Measurements from ENCODE around the gene APOL3.
A peak's percentile ranks its signal among the peaks of the same experiment; 100 is the strongest.

APOL3 gene

DNA sequence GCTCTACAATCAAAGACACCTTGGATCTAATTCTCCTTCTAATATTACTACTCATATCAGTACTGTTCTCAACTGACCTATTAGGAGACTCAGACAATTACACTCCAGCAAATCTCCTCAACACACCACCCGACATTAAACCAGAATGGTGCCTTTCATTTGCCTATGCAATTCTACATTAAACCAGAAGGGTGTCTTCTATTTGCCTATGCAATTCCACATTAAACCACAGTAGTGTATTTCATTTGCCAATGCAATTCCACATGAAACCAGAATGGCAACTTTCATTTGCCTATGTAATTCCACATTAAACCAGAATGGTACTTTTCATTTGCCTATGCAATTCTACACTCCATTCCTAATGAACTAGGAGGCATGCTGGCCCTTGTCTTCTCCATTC, 15.3 kb upstream of the APOL3 start:
- Histone ChIP-seq H2BK120ac (ENCODE audit: low read depth, low read length) (no peak overlapping the region), H3K27ac (ENCODE audit: low read depth, low read length) (no peak overlapping the region), H2BK5ac (ENCODE audit: low read length) (no peak overlapping the region), H3K79me2 (ENCODE audit: control insufficient read depth, insufficient read depth, low read length) (no peaks in the 10 kb centered on the region), H4K5ac (ENCODE audit: low read length) (no peak overlapping the region), H3K4me2 (ENCODE audit: low read length) (no peak overlapping the region), H3K56ac (ENCODE audit: low read length) (no peak overlapping the region), H2BK15ac (replicated peaks; ENCODE audit: low read depth) (no peak overlapping the region), H3K36me3 (ENCODE audit: control insufficient read depth, insufficient read depth, low read length) (no peaks in the 10 kb centered on the region), H3K4me3 (ENCODE audit: low read length) (no peak overlapping the region), H3K23ac (ENCODE audit: low read length) (no peak overlapping the region), H3K27me3 (ENCODE audit: insufficient read depth, low read length, poor library complexity) (no peaks in the 10 kb centered on the region), H3K18ac (ENCODE audit: low read length) (no peak overlapping the region), H3K4ac (ENCODE audit: low read depth, low read length) (no peak overlapping the region), H3K79me1 (ENCODE audit: low read length) (no peaks in the 10 kb centered on the region), H4K8ac (ENCODE audit: low read depth, low read length) (no peak overlapping the region), H3K4me1 (ENCODE audit: control insufficient read depth, low read depth, low read length) (peaks cover 2% of the 10 kb centered on the region), H3K9ac (ENCODE audit: low read length) (no peak overlapping the region), H2AK5ac (ENCODE audit: low read length) (no peak overlapping the region)
- no CpG with 5 or more reads among the region's 1 CpG for WGBS (ENCODE audit: extremely low coverage, insufficient coverage, low lambda C conversion rate)
- DNase-seq, result no peak

- Histone ChIP-seq H4K5ac (ENCODE audit: low read length) (no peak overlapping the region), H3K79me1 (ENCODE audit: low read length) (no peaks in the 10 kb centered on the region), H3K23ac (ENCODE audit: low read length) (no peak overlapping the region), H3K27ac (ENCODE audit: low read depth, low read length) (peak overlapping the region; percentile 83), H3K4me1 (ENCODE audit: control insufficient read depth, low read depth, low read length) (peaks cover 2% of the 10 kb centered on the region), H3K4me2 (ENCODE audit: low read length) (no peak overlapping the region), H2AK5ac (ENCODE audit: low read length) (no peak overlapping the region), H3K36me3 (ENCODE audit: control insufficient read depth, insufficient read depth, low read length) (no peaks in the 10 kb centered on the region), H2BK15ac (replicated peaks; ENCODE audit: low read depth) (no peak overlapping the region), H2BK120ac (ENCODE audit: low read depth, low read length) (no peak overlapping the region), H3K4ac (ENCODE audit: low read depth, low read length) (no peak overlapping the region), H3K9ac (ENCODE audit: low read length) (no peak overlapping the region), H2BK5ac (ENCODE audit: low read length) (peak overlapping the region; percentile 78), H3K27me3 (ENCODE audit: insufficient read depth, low read length, poor library complexity) (no peaks in the 10 kb centered on the region), H4K8ac (ENCODE audit: low read depth, low read length) (no peak overlapping the region), H3K4me3 (ENCODE audit: low read length) (no peak overlapping the region), H3K18ac (ENCODE audit: low read length) (no peak overlapping the region), H3K56ac (ENCODE audit: low read length) (peak overlapping the region; percentile 71), H3K79me2 (ENCODE audit: control insufficient read depth, insufficient read depth, low read length) (no peaks in the 10 kb centered on the region)
- DNase-seq, result peak; percentile 89
- no CpG with 5 or more reads among the region's 3 CpGs for WGBS (ENCODE audit: extremely low coverage, insufficient coverage, low lambda C conversion rate)
Measured at GRCh38 chr22:36171941-36172340, 11.4 kb upstream of the APOL3 start.

DNA sequence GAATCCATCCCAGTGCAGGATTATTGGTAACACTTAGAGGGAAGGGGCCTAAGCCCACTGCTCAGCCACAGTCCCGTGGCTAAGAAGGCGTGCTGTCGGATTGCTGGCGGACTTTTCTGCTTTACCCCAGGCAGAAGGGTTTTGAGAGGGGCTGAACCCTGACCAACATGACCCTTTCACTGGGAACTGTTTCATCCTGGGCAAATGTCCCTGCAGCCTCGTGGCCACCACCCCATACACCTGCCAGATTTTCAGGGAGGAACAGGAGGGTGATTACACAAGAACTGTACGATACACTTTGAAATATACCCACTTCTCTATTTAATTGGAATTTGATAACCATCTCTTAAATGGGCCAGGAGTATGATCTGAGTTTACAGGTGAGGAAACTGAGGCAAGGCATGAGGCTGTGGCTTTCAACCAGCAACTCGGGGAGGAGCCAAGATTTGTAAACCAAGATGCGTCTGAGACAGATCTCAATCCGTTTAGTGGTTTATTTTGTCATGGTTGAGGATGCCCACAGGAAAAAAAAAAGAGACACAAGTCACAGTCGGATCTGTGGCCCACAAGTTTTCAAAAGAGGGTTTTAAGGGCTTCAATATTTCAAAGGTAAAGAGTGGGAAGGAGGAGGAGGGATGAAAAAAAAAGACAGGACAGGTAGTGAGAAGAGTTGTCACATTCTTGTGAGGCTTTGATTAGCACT, 6.1 kb upstream of the APOL3 start:
- Histone ChIP-seq H3K4me1 (ENCODE audit: control insufficient read depth, low read depth, low read length) (peaks cover 13% of the 10 kb centered on the region), H3K36me3 (ENCODE audit: control insufficient read depth, insufficient read depth, low read length) (no peaks in the 10 kb centered on the region), H3K27ac (ENCODE audit: low read depth, low read length) (no peak overlapping the region), H2AK5ac (ENCODE audit: low read length) (peak overlapping the region; percentile 21), H3K4ac (ENCODE audit: low read depth, low read length) (peak overlapping the region; percentile 20), H2BK120ac (ENCODE audit: low read depth, low read length) (no peak overlapping the region), H3K4me2 (ENCODE audit: low read length) (no peak overlapping the region), H4K5ac (ENCODE audit: low read length) (no peak overlapping the region), H2BK15ac (replicated peaks; ENCODE audit: low read depth) (no peak overlapping the region), H3K27me3 (ENCODE audit: insufficient read depth, low read length, poor library complexity) (no peaks in the 10 kb centered on the region), H3K9ac (ENCODE audit: low read length) (no peak overlapping the region), H3K18ac (ENCODE audit: low read length) (no peak overlapping the region), H3K4me3 (ENCODE audit: low read length) (no peak overlapping the region), H3K79me2 (ENCODE audit: control insufficient read depth, insufficient read depth, low read length) (no peaks in the 10 kb centered on the region), H4K8ac (ENCODE audit: low read depth, low read length) (no peak overlapping the region), H2BK5ac (ENCODE audit: low read length) (peak overlapping the region; percentile 22), H3K79me1 (ENCODE audit: low read length) (no peaks in the 10 kb centered on the region), H3K23ac (ENCODE audit: low read length) (no peak overlapping the region), H3K56ac (ENCODE audit: low read length) (peak overlapping the region; percentile 68)
- DNase-seq, result no peak
- WGBS (ENCODE audit: extremely low coverage, insufficient coverage, low lambda C conversion rate), result no CpG with 5 or more reads among the region's 10 CpGs

- Histone ChIP-seq H3K79me1 (ENCODE audit: low read length) (no peaks in the 10 kb centered on the region), H3K4me3 (ENCODE audit: low read length) (no peak overlapping the region), H2AK5ac (ENCODE audit: low read length) (peak overlapping the region; percentile 21), H3K4me2 (ENCODE audit: low read length) (no peak overlapping the region), H3K9ac (ENCODE audit: low read length) (no peak overlapping the region), H3K36me3 (ENCODE audit: control insufficient read depth, insufficient read depth, low read length) (no peaks in the 10 kb centered on the region), H2BK5ac (ENCODE audit: low read length) (no peak overlapping the region), H2BK120ac (ENCODE audit: low read depth, low read length) (no peak overlapping the region), H2BK15ac (replicated peaks; ENCODE audit: low read depth) (no peak overlapping the region), H3K27me3 (ENCODE audit: insufficient read depth, low read length, poor library complexity) (no peaks in the 10 kb centered on the region), H3K18ac (ENCODE audit: low read length) (no peak overlapping the region), H4K5ac (ENCODE audit: low read length) (no peak overlapping the region), H3K27ac (ENCODE audit: low read depth, low read length) (no peak overlapping the region), H3K4me1 (ENCODE audit: control insufficient read depth, low read depth, low read length) (peaks cover 15% of the 10 kb centered on the region), H3K23ac (ENCODE audit: low read length) (no peak overlapping the region), H3K4ac (ENCODE audit: low read depth, low read length) (peak overlapping the region; percentile 20), H3K79me2 (ENCODE audit: control insufficient read depth, insufficient read depth, low read length) (no peaks in the 10 kb centered on the region), H4K8ac (ENCODE audit: low read depth, low read length) (no peak overlapping the region), H3K56ac (ENCODE audit: low read length) (no peak overlapping the region)
- WGBS (ENCODE audit: extremely low coverage, insufficient coverage, low lambda C conversion rate), result no CpG with 5 or more reads among the region's 3 CpGs
- DNase-seq, result peak; percentile 48
Measured at GRCh38 chr22:36166086-36166485, 5.5 kb upstream of the APOL3 start.

DNA sequence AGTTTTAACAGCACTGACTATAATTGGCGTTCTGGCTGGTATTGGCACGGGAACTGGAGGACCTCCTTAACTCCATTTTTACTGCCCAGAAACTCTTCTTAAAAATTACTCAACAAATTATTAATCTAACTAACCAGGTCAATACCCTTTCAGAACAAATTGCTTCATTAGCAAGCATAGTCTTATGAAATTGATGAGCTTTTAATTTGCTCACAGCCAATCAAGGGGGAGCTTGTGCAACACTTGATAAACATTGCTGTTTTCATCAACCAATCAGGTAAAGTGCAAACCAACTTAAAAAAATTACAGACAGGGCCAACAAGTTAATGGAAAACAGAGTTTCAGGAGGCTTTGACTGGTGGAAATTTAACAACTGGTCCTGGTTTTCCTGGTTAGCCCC, 4.6 kb upstream of the APOL3 start:
- H3K56ac ChIP-seq (ENCODE audit: low read length), result no peak overlapping the region
- no peak overlapping the region for H3K4ac ChIP-seq (ENCODE audit: low read depth, low read length)
- no peaks in the 10 kb centered on the region for H3K36me3 ChIP-seq (ENCODE audit: control insufficient read depth, insufficient read depth, low read length)
- no peak overlapping the region for H3K23ac ChIP-seq (ENCODE audit: low read length)
- H3K79me2 ChIP-seq (ENCODE audit: control insufficient read depth, insufficient read depth, low read length), result no peaks in the 10 kb centered on the region
- H2AK5ac ChIP-seq (ENCODE audit: low read length), result no peak overlapping the region
- H2BK15ac ChIP-seq (replicated peaks; ENCODE audit: low read depth), result no peak overlapping the region
- no peak overlapping the region for H2BK5ac ChIP-seq (ENCODE audit: low read length)
- no peak overlapping the region for H3K9ac ChIP-seq (ENCODE audit: low read length)
- H4K8ac ChIP-seq (ENCODE audit: low read depth, low read length), result no peak overlapping the region
- peak overlapping the region; percentile 41 for H3K18ac ChIP-seq (ENCODE audit: low read length)
- no peak for DNase-seq
- WGBS (ENCODE audit: extremely low coverage, insufficient coverage, low lambda C conversion rate), result no CpG with 5 or more reads among the region's 2 CpGs
- no peak overlapping the region for H3K4me2 ChIP-seq (ENCODE audit: low read length)
- H4K5ac ChIP-seq (ENCODE audit: low read length), result no peak overlapping the region
- H3K4me3 ChIP-seq (ENCODE audit: low read length), result no peak overlapping the region
- H3K27me3 ChIP-seq (ENCODE audit: insufficient read depth, low read length, poor library complexity), result no peaks in the 10 kb centered on the region
- H3K79me1 ChIP-seq (ENCODE audit: low read length), result no peaks in the 10 kb centered on the region
- H3K27ac ChIP-seq (ENCODE audit: low read depth, low read length), result no peak overlapping the region
- peak overlapping the region; percentile 69 for H2BK120ac ChIP-seq (ENCODE audit: low read depth, low read length)
- H3K4me1 ChIP-seq (ENCODE audit: control insufficient read depth, low read depth, low read length), result peaks cover 23% of the 10 kb centered on the region

GRCh38 chr22:36164621-36165020, 4.1 kb upstream of the APOL3 start:
- no peak overlapping the region for H3K4me2 ChIP-seq (ENCODE audit: low read length)
- no peak overlapping the region for H3K56ac ChIP-seq (ENCODE audit: low read length)
- H3K4me3 ChIP-seq (ENCODE audit: low read length), result no peak overlapping the region
- no peak for DNase-seq
- H2BK5ac ChIP-seq (ENCODE audit: low read length), result no peak overlapping the region
- H4K8ac ChIP-seq (ENCODE audit: low read depth, low read length), result no peak overlapping the region
- peaks cover 23% of the 10 kb centered on the region for H3K4me1 ChIP-seq (ENCODE audit: control insufficient read depth, low read depth, low read length)
- H3K9ac ChIP-seq (ENCODE audit: low read length), result no peak overlapping the region
- H3K18ac ChIP-seq (ENCODE audit: low read length), result no peak overlapping the region
- H3K23ac ChIP-seq (ENCODE audit: low read length), result no peak overlapping the region
- no peaks in the 10 kb centered on the region for H3K27me3 ChIP-seq (ENCODE audit: insufficient read depth, low read length, poor library complexity)
- no peaks in the 10 kb centered on the region for H3K36me3 ChIP-seq (ENCODE audit: control insufficient read depth, insufficient read depth, low read length)
- peak overlapping the region; percentile 25 for H2BK15ac ChIP-seq (replicated peaks; ENCODE audit: low read depth)
- no peak overlapping the region for H2AK5ac ChIP-seq (ENCODE audit: low read length)
- no peaks in the 10 kb centered on the region for H3K79me1 ChIP-seq (ENCODE audit: low read length)
- no CpG with 5 or more reads among the region's 1 CpG for WGBS (ENCODE audit: extremely low coverage, insufficient coverage, low lambda C conversion rate)
- no peaks in the 10 kb centered on the region for H3K79me2 ChIP-seq (ENCODE audit: control insufficient read depth, insufficient read depth, low read length)
- H3K4ac ChIP-seq (ENCODE audit: low read depth, low read length), result no peak overlapping the region
- H3K27ac ChIP-seq (ENCODE audit: low read depth, low read length), result no peak overlapping the region
- H2BK120ac ChIP-seq (ENCODE audit: low read depth, low read length), result peak overlapping the region; percentile 39
- H4K5ac ChIP-seq (ENCODE audit: low read length), result no peak overlapping the region
